GM19468 (cell line): ENCODE data around the gene PLA2G2A.
"Not testable (repeated sequence)": the region's sequence is repeated elsewhere in the genome, so short reads cannot be mapped to it uniquely, and the experiment has no call there.

Experiments
- ATAC-seq: cut with Tn5 transposase; IDR thresholded peaks from one replicate; pipeline ENCODE4 v1.9.1; 2021; ENCODE audit warnings: mild to moderate bottlenecking, moderate library complexity, moderate number of reproducible peaks; ENCODE audit not compliant: unreplicated experiment; ENCODE audit errors: extremely low read depth

PLA2G2A gene

GRCh38 chr1:19979494-19979977 is at the start of gene PLA2G2A:
Gene PLA2G2A, minus strand, starts transcription at chr1:19979618. Its CDS starts 845 bp downstream, at chr1:19978773.
- no peak for ATAC-seq

- ATAC-seq, result no peak
Observed at GRCh38 chr1:20028726-20029125, 49.3 kb upstream of the PLA2G2A start.

DNA sequence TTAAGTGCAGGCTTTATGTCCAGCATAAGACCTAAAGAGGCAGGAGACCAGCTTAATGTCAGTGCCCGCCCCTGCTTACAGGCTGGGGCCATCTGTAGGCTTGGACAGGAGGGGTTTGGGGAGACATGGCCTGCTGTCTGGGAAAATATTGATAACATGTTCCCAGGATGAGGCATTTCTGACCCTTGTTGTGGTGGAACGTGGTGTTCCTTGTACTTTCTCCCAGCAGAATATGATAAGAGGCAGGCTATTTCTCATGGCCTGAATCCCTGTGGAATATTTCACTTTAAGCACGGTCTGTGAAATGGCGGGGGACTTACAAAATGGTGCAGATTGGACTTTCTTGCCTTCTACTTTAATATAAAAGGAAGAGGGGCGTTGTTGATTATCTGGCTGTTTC is 48.7 kb upstream of the PLA2G2A start:
- no peak for ATAC-seq

- ATAC-seq, result no peak
Observed at GRCh38 chr1:20017741-20018140, 38.3 kb upstream of the PLA2G2A start.

- no peak for ATAC-seq
Observed at GRCh38 chr1:20014153-20014552, 34.7 kb upstream of the PLA2G2A start.

- no peak for ATAC-seq
Observed at GRCh38 chr1:20010016-20010415, 30.6 kb upstream of the PLA2G2A start.

DNA sequence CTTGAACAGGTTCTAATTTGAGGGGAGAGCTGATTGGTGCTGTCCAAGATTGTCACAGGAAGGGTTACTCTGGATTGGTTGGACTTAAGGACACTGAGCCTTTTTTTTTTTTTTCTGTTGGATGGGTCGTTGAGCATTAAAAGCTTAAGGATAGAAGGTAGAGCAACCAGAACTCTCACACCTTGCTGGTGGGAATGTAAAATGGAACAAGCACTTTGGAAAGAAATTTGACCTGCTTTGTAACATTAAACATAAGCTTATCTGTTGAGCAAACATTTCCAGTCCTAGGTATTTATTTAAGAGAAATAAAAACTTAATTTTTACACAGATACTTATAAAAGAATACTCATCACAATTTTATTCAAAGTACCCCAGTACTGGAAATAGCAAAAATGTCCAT is 29.8 kb upstream of the PLA2G2A start:
- no peak for ATAC-seq

DNA sequence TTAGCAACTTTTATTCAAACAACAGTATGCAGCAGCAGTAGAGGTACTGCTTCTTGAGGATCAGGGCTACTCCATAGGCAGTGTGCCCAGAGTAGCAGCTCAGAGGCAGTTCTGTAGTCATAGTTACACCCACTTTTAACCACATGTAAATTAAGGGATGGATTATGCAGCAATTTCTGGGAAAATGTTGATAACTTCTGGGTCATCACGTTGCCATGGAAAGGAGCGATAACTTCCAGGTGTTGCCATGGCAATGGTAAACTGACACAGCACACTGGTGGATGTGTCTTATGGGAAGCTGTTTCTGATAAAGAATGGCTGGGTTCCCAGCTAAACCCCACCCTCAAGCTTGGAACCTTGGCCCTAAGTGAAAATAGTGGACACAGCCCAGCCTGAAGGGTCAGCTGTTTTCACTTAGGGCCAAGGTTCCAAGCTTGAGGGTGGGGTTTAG is 29.0 kb upstream of the PLA2G2A start:
- no peak for ATAC-seq

DNA sequence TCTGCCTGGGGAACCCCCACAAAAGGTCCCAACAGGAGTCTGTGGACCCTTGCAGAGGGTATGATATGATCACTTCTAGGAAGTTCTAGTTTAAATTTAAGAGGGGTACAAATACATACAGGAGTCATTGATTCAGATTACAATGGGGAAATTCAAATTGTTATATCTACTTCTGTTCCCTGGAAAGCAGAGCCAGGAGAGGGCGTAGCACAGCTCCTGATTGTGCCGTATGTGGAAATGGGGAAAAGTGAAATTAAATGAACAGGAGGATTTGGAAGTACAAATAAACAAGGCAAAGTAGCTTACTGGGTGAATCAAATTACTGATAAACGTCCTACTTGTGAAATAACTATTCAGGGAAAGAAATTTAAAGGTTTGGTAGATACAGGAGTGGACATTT is 19.4 kb upstream of the PLA2G2A start:
- ATAC-seq, result not testable (repeated sequence)

DNA sequence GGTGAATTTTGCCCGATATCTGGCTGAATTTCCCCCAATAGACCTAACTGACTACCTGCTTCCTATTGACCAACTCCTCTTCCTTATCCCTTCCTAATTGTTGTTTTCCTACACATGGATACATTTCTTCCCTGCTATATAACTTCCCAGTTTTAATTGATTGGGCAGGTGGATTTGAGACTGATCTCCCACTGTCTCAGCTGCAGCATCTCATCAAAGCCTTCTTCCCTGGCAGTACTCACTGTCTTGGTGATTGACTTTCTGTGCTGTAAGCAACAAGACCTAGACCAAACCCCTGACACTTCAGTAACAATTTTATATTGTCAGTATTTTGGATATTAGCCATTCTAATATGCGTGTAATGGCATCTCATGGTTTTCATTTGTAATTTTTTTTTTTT is 11.3 kb upstream of the PLA2G2A start:
- no peak for ATAC-seq

DNA sequence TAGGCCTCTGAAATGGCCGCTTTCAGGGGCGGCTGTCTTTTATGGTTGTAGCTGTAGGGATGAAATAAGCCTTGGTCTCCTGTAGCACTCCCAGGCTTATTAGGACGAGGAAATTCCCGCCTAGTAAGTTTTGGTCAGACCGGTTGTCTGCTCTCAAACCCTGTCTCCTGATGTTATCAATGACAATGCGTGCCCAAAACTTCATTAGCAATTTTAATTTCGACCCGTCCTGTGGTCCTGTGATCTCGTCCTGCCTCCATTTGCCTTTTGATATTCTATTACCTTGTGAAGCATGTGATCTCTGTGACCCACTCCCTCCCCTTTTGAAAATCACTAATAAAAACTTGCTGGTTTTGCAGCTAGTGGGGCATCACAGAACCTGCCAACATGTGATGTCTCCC is 10.8 kb upstream of the PLA2G2A start:
- not testable (repeated sequence) for ATAC-seq

DNA sequence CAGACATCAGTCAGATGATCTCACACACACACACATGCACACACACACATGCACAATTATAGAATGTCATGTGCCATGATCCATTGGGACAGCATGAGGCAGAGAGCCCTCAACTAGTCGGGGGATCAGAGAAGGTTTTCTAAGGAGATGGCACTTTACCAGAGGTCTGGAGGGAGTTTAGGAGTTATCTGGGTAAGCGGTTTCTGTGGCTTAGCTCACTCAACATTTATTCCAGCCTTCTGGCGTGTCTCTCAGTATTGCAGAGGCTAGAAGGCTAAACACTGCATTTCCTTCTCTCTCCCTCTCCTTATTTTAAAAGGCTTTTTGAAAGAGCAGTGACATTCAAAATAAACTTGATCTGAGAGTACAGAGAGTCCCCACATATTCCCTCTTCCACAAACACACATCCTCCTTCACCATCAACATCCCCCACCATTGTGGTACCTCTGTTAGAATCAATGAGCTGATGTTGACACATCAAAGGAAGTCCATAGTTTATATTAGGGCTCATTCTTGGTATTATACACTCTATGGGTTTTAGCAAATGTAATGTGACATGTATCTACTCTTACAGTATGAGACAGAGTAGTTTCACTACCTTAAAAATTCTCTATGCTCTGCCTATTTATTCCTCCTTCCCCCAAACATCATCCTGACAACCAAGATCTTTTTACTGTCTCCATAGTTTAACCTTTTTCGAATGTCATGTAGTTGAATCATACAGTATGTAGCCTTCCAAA is 9.0 kb upstream of the PLA2G2A start:
- no peak for ATAC-seq

DNA sequence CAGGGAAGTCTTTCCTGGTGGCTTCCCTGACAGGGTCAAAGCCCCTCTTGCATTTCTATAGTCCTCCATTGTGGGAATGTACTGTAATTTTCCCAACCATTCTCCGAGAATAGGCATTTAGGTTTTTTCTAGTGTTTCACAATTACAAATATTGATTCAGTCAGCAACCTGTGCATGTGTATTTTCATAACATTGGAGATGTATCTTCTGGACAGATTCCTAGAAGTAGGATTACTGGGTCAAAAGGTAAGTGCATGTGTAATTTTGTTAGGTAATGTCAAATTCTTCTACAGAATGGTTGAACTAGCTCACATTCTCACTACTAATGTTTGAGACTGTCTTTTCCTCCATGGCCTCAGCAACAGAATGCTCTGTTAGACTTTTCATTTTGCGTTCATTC is 8.3 kb upstream of the PLA2G2A start:
- no peak for ATAC-seq

- ATAC-seq, result not testable (repeated sequence)
Observed at GRCh38 chr1:19984409-19985016, 5.1 kb upstream of the PLA2G2A start.

- no peak for ATAC-seq
Observed at GRCh38 chr1:19981507-19982312, 2.3 kb upstream of the PLA2G2A start.

- no peak for ATAC-seq
Observed at GRCh38 chr1:19981170-19981506, 1.7 kb upstream of the PLA2G2A start.

DNA sequence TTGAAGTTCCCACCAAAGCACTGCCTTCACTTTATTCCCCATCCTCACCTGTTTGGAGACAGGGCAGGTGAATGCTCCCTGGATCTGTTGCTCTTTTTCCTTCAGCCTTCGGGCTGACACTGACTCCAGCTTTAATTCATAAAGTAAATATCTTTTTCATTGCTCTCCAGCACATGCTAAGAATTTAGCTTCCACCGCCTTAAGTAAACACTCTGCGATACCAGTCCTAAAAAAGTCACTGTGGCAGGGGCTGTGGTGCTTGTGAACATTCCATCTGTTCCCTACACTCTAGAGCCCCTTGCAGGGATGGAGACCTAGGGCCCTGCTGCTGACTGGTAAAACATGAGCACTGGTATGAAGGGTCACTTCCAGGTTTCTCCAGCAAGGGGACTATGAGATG is 896 bp upstream of the PLA2G2A start:
- ATAC-seq, result no peak

GRCh38 chr1:19978143-19978542 is 1.3 kb downstream of the PLA2G2A start:
- ATAC-seq, result no peak

DNA sequence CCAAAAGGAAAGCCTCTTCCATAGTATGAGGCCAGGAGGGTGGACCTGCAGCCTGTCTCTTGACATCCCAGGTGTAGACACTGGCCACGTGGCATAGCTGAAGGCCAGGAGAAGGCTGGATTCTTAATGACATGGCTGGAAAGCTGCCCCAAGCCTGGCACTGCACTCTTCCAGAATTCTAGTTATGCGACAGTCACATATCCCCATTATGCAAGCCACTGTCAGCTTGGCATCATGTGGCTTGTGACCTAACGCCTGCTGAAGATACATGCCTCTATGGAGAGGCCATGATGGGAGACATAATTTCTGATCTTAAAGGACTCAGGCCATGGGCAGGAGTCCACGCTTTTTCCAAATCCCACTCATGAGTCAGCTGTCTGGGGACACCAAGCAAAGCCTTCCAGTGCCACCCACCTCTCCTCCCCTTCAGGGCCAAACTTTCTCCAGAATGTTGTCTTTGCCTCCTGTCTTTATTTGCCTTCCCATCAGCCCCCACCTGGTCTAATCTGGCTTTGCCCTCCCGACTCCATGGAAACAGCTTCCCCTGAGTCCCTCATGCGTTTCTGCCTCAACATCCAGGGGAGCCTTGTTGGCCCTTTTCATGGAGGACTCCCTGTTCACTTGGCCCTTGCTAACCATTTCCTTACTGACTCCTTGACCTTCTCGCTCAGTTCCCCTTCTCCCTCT is 3.0 kb downstream of the PLA2G2A start:
- no peak for ATAC-seq

- ATAC-seq, result no peak
Observed at GRCh38 chr1:19975423-19976193, 3.8 kb downstream of the PLA2G2A start.
